GM19463 (cell line): ENCODE data around the gene CDH5.

ENCODE experiments used
- ATAC-seq: cut with Tn5 transposase; IDR thresholded peaks from one replicate; pipeline ENCODE4 v1.9.1; 2021; ENCODE audit warnings: mild to moderate bottlenecking, moderate library complexity; ENCODE audit not compliant: unreplicated experiment

CDH5 gene

DNA sequence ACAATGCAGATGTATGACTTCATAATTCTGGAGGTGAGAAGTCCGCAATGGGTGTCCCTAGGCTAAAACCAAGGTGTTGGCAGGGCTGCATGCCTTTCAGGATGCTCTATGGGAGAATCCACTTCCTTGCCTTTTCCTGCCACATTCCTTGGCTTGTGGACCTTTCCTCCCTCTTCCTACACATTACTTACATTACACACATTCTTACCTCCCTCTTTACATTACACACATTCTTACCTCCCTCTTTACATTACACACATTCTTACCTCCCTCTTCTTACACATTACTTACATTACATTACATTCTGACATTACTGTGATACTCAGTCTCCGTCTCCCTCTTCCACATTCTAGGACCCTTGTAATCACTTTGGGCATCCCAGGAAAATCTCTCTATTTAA, 14.2 kb upstream of the CDH5 start:
- ATAC-seq = no peak

DNA sequence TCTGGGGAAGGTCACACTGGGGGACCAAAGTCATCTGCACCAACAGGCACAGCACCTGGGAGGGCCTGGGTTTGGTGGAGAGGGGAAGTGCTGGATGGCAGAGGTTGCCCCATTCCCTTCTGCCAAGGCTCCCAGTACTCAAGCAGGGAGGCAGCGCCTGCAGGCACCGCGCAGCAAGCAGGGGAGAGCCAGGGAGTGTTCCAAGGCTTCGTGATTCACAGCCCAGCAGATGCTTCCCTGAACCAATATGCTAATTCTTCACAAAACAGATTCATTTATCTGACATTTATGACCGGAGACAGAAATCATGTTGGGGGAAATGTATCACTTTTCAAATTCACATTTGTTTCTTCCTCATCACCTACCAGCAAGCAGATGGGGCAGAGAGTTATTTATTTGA, 13.4 kb upstream of the CDH5 start:
- no peak for ATAC-seq

DNA sequence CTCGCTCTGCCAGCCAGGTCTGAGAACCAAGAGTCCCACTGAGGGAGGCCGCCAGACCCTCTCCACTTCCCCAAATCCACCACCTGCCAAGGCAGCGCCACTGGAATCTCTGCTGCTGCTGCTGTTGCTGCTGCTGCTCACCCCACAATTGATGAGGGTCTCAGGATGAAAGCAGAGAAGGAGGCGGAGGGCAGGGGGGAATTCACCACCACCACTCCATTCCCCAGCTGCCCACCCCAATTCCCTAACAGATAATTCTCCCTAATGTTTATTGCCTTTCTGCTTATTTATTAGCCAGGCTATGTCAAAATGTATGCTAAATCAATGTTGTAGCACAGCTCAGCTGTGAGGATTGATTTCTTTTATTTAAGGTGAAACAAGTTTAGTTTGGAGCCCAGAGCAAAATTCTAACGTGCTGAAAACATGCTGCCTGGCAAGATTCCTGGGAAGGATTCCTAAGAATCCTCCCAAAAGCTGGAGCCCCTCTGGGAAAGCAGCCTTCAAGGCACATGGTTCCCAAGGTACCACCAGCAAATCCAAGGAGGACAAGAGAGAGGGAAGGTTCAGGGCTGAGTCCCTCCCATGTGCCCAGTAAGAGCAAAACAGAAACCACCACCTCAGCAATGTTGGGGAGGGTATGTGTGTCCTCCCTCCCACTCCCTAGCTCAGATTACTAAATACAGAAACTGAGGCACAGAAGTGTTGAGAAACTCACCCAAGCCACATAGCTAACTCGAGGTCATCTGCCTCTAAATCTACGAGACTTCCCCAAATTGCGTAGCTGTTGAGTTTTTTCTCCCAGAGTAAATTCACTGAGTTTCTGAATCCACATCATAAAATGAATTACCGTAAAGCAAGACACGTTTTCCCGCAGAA, 12.2 kb upstream of the CDH5 start:
- no peak for ATAC-seq

DNA sequence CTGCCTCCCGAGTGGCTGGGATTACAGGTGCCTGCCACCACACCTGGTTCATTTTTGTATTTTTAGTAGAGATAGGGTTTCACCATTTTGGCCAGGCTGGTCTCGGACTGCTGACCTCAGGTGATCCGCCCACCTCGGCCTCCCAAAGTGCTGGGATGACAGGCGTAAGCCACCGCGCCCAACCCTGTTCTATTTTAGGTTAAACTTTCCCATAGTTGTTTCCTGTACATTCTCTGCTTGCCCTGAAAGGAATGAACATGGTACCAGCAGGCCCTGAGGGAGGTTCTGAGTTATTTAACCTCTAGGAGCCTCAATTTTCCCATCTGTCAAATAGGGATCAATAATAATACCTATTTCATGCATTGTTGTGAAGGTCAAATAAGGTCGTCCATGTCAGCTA, 11.0 kb upstream of the CDH5 start:
- ATAC-seq = no peak

DNA sequence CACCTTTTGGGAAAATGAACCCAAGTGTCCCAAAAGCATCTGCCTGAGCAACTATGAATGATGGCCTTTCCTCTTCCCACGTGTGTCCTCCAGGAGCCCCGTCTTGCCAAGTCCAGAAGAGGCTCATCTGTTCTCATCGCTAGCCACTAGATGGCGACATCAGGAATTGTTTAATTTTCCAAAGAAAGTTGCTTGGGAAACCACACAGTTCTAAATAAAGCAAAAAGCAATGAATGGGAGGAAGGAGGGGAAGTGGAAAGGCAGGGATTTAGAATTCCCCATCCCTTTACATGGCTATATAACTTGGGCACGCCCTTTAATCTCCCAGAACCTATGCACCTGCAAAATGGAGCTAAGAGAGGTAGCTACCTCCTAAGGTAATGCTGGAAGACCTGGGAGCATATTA, 9.0 kb upstream of the CDH5 start:
- no peak for ATAC-seq

DNA sequence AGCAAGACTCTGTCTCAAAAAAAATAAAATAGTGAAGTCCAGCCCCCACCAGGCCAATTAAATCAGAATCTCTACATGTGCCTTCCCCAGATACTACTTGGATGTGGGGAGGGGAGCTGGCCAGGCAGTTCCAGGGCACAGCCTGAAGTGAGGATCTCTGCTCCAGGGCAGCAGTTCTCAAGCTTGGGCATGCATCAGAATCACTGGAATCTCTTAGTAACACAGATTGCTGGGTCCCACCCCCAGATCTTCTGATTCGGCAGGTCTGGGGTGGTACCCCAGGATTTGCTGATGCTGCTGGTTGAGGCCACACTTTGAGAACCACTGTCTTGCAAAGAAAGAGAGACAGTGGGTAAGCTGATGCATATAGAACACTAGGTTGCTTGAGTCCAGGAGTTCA, 8.3 kb upstream of the CDH5 start:
- no peak for ATAC-seq

DNA sequence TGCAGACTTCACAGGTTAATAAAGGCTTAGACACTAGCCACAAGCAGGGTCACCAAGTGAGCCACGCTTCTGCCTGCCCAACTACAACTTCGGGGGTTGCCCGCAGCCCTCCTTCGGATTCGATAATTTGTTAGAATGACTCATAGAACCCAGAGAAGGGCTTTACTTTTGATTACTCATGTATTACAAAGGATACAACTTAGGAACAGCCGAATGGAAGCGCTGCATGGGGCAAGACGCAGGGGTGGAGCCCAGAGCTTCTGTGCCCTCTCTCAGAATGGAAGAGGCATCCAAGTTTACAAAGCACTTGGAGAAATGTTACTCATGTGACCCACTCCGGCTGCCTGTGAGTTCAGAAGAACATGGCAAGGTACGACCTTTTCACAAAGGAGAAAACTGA, 7.5 kb upstream of the CDH5 start:
- ATAC-seq = no peak

DNA sequence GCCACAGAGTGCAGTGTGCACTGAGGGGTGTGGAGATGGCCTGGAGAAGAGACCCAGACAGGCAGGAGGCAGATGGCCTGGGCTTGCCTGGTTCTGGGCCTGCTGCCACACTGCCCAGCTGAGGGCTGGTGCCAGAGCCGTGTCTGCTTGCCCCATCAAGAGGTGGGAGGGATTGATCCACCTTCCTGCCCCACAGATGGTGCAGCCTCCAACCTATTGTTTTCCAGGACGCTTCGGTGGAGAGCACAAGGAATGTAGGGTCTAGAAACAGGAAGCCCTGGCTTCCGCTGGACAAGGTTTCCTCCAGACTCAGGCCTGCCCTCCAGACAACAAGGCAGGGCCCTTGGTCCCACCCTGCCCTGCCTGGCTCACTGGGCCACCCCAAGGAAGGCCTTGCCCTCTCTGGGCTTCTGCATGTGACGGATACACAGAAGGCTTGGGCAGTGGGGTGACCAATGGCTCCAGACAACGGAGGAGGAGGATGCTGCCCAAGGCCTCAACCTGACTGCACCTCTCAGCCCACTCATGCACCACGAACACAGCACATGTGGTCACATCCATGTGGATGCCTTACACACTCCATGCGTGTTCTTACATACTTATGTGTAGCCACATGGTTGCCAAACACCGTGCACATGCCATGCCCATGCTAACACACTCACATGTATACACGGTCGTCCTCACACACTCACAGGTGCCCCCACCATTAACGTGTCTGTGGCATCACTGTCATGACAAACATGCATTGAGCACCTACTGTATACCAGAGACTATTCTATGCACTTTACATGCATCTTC, 6.5 kb upstream of the CDH5 start:
- ATAC-seq = no peak

DNA sequence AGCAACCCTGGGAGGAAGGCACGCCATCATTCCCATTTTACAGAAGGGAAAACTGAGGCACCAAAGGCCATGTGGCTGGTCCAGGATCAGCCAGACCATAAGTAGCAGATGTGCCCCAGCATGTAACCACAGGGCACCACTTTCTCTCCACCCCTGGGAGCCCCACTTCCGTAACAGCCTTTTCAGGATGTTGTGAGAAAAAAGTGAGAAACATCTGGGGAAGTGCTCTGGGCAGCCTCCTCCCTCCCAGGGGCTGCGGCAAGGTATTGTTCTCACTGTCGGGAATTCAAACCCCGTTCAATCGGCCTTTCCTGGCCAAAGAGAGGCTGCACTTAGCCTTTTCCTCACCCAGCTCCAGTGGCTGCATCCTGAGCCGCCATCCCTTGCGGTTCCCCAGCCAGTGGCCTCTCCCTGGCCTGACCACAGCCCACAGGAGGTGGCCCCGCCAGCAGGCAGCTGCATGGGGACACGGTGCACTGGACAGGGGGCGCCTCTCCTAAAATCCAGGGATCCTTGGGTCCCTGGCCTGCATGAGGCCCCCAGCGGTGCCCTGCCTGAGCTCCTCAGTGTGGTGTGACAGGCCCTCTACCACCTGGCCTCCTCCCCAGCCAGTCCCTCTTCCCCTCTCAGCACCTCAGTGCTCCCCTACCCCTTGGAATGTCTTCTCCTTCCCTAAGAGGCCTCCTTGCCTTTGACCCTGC, 5.7 kb upstream of the CDH5 start:
- no peak for ATAC-seq

DNA sequence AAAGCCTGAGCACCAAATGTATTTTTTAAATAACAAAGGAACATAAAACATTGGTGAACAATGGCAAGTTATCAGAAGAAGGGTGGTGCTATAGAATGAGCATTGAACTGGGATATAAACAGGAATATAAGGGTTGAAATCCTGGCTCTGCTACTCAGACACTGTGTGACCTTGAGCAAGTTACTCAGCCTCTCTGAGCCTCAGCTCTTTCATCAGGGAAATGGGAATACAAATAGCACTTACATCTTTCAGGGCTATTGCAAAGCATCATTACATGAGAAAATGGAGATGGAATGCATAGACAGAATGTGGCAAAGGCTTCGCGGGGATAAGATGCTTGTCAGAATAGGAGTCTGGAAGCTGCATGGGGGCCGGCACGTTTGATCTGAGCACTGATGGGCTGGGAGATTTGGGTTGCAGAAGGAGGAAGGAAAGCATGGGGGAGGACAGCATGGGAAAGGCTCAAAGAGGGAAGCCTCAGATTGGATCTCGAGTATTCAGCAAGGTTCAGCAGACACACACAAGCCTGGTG, 4.8 kb upstream of the CDH5 start:
- ATAC-seq = no peak

DNA sequence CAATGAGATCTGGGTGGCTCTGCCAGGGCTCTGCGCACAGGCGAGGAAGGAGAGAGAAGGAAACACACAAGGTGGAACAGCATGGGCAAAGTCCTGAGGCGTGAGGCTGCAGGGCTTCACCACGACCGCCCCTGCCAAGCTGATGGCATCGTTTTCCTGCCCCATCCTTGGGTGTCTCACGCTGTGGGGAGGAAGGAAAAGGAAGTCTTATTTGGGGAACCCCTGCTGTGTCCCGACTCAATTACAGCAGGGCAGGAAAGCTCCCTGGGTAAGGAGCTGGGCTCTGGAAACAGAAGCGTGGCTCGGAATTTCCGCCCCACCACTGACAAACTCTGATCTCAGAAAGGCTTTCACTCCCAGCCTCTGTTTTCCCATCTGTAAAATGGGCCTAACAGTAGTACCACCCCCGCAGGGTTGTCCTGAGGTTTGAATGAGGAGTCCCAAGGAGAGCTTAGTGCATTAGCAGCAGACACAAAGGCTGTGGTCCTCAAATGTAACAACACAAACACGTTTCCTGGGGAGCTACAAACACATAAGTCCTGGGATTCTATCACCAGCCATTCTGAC, 3.2 kb upstream of the CDH5 start:
- no peak for ATAC-seq

DNA sequence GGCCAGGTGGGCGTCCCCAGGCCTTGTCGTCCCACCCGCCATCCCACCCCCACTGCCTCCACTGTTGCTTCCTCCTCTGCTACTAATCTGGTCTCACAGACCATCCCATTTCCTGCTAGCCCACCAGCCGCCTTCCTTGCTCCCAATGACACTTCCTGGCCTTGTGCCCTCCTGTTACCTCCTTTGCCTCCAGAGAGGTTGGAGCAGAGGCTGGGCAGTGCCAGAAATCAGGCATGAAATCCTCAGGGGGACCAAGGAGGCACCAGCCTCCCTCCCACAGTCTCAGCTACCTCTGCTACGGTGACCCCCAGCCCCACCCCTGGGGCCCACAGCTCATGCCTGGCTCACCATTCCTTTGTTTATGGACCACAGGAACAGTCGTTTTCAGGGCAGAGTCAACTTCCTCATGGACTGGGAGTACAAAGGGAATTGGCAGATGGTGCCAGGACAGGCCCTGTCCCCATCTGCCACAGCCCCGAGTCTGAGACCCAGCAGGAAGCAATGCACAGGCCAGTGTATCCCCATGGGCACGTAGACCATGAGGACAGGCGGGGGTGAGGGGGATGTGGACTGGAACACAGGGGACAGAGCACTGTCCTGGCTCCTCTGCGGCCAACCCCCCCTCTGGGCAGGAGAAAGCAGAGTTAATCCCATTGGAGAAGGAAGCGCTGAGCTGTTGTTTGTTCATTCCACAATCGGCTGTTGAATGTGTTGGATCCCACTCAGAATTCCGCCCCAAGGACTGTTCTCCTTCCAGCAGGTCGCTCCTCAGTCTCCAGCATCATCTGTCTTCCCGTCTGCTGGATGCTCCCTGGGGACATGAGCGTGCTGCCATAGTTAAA, 2.2 kb upstream of the CDH5 start:
- no peak for ATAC-seq

DNA sequence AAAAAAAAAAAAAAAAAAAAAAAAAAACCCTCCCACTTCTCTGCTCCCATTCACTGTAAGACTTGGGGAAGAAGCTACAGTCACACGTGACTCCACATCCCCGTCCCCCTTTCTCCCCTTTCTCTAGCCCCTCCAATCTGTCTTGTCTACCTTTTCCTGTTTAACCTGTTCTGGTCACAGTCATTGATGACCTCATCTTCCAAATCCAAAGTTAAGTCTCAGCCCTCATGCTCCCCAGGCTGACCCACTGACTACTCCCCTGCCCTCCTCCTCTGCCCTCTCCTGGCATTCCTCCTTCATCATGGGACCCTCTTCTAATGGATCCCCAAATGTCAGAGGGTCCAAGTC, 1.6 kb upstream of the CDH5 start:
- no peak for ATAC-seq

DNA sequence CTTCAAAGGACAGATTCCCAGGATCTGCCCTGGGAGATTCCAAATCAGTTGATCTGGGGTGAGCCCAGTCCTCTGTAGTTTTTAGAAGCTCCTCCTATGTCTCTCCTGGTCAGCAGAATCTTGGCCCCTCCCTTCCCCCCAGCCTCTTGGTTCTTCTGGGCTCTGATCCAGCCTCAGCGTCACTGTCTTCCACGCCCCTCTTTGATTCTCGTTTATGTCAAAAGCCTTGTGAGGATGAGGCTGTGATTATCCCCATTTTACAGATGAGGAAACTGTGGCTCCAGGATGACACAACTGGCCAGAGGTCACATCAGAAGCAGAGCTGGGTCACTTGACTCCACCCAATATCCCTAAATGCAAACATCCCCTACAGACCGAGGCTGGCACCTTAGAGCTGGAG, 840 bp upstream of the CDH5 start:
- ATAC-seq = no peak

DNA sequence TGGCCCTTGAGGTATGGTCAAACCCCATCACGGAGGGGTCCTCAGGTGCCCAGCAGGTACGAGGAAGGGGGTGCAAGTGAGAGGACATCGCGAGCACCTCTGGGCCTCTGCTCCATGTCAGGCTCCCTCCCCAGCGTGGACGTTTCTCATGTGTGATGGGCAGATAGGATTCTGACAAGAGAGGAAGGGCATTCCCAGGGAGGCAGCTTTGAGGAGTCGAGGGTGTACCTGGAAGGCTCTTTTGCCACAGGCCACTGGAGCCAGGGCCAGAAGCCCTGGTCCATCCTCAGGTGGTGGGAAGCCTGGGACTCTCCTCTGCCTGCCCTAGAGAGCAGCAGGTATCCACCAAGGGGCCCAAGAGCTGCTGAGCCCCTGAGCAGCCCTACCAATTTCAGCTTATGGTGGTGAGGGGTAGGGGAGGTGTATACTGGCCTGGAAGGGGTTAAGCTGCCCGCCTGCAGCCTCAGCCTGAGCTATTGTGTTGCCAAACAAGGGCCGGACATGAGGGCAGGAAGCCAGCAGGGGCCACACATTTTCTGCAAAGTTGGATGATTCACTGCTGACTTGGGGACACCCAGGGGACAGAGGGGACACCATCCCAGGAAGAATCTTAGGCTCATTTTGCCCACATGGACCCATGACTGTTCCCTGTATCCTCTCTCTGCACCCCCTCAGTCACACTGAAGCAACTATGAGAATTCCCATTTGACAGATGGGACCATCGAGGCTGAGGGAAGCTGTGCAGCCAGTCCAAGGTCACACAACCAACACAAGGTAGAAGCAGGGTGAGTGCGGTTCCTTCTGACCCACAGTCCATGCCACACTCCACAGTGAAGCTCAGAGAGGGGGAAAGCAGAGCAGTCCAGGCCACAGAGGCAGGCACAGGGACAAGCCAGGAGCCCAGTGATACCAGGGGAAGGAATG, 1.7 kb downstream of the CDH5 start:
- ATAC-seq = no peak

DNA sequence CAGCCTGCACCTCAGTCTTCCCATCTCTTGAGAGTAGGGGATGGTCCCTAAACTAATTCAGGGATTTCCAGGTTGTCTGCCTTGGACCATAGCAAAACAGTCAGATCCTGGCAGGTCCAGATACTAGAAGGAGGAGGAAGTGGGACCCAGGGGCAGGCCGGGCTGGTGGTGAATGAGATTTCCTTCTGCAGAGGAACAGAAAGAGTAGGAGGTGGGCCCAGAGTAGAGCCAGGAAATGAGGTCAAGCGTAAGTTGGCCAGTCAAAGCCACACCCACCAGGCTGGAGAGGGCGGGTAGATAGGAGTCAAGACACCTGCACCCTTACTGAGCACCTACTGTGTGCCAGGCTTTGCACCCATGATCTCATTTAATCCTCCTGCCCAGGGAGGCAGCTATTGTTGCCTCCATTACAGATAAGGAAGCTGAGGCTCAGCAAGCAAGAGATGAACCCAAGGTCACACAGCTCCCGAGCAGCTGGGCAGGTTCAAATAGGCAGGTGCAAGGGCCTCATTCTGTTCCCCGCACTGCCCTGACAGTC, 2.6 kb downstream of the CDH5 start:
- no peak for ATAC-seq

DNA sequence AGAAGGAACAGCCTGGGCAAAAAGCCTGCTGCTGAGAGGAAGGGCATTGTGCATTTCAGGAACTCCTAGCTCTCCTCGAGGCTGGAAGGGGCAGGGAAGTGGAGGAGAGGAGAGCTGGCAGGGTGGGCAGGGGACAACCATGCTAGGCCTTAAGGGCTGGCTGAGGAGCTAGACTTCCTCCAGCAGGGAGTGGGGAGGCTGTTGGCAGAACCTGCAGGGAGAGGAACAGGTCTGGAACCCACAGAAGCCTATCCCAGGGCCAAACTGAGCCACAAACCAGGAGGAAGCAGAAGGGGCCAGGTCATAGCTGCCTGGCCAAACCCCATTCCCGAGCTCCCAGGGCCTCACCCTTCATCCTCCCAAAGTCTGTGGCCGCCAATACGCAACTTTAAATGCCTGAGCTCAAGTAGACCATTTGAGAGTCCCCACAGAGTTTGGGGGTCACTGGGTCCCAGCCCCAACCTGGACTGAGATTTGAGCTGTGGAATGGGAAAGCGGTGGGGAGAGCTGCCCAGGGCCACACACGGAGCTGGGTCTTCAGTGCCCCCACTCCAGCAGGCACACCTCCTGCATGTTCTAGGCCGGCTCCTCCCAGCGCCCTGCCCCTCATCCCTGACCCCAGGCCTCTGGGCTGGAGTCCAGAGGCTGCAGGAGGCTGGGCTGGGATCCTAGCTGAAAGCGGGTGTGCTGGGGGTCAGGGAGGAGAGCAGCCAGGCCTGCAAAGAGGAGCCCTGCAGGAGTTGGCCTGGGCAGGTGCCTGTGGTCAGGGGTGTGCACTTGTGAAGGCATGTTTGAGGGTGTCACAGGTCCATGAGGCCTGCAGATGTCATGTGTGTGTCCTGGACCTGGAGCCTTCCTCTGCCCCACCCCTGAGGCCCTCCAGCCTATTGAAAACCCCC, 4.5 kb downstream of the CDH5 start:
- no peak for ATAC-seq
